Left colon (tissue), 2 donors: ENCODE data around the gene CYP26C1. TPM values are rescaled to one million over a fixed set of nuclear protein-coding genes. Genes with fewer than 3 reads are reported as not detected.
A peak's percentile ranks its signal among the peaks of the same experiment; 100 is the strongest.

Experiments used
- ATAC-seq: fragments of 200-7000 bp; cut with Tn5 transposase; one replicate; pipeline ENCODE4 v1.9.1; 2020; ENCODE audit warnings: mild to moderate bottlenecking, moderate library complexity
- DNase-seq, 2 donors: peaks; one replicate each; pipeline ENCODE4 v3.0.0-alpha.2; 2020
- intact Hi-C, 2 donors: fragments of 100-400 bp; cut with DNase I in 1 of 2; cut with micrococcal nuclease in 1 of 2; formaldehyde crosslinking; loops; one replicate each; pipeline versions ENCODE4 v1.11.2 to v1.14.0; 2022; cut with DNase I, micrococcal nuclease
- long read RNA-seq: library from polyadenylated mRNA; unstranded; transcript quantifications from one replicate; pipeline ENCODE4 v2.0.0, GENCODE V29; 2021
- total RNA-seq, 2 donors: library from RNA; stranded (reverse); fragmentation: NEBNext Ultra II Directional; extraction: Animal tissue kit (Norgen Biotek cat#: 25700); gene quantifications; one replicate each; pipeline ENCODE4 v1.2.1, GENCODE V29; 2021
- donor health status: DM: no; HTN: no; CAD: no.
- donor health status: DM: yes; HTN: yes; CAD: no.

The CYP26C1 gene
- under 1 TPM in 1 of 2 donors, not detected in 1; 0.14 TPM for total RNA-seq
- long read RNA-seq, result 0 reads

GRCh38 chr10:93059975-93060886, at the start of gene CYP26C1:
Gene CYP26C1, plus strand, starts transcription at chr10:93060798. Its CDS starts 466 bp downstream, at chr10:93061264.
- DNase-seq, result no peak
- ATAC-seq, result no peak
- intact Hi-C loops, result no loop called here

- intact Hi-C loops, result no loop called here
- no peak for DNase-seq
- ATAC-seq, result peak; percentile 82
Measured at GRCh38 chr10:93015722-93016121, 44.9 kb upstream of the CYP26C1 start.

- no peak for DNase-seq
- no peak for ATAC-seq
- intact Hi-C loops, result no loop called here
Measured at GRCh38 chr10:93023013-93023650, 37.5 kb upstream of the CYP26C1 start.

GRCh38 chr10:93026072-93026471, 34.5 kb upstream of the CYP26C1 start:
- ATAC-seq, result peak; percentile 75

GRCh38 chr10:93027508-93027907, 33.1 kb upstream of the CYP26C1 start:
- ATAC-seq (no peak), DNase-seq (no peak)
- intact Hi-C loops, result no loop called here

More at GRCh38 chr10:93026072-93026471, 34.5 kb upstream of the CYP26C1 start:
- DNase-seq, result no peak
- intact Hi-C loops, result no loop called here

GRCh38 chr10:93028883-93029282, 31.7 kb upstream of the CYP26C1 start:
- DNase-seq, result no peak
- ATAC-seq, result no peak
- intact Hi-C loops, result no loop called here

- intact Hi-C loops, result no loop called here
- DNase-seq (no peak), ATAC-seq (no peak)
Measured at GRCh38 chr10:93030409-93030808, 30.2 kb upstream of the CYP26C1 start.

- ATAC-seq (peak; percentile 35), DNase-seq (no peak)
- intact Hi-C loops, result no loop called here
Measured at GRCh38 chr10:93032105-93032808, 28.3 kb upstream of the CYP26C1 start.

GRCh38 chr10:93032809-93033137, 27.8 kb upstream of the CYP26C1 start:
- DNase-seq, result no peak
- intact Hi-C loops, result no loop called here
- peak; percentile 74 for ATAC-seq

GRCh38 chr10:93034426-93034825, 26.2 kb upstream of the CYP26C1 start:
- DNase-seq (no peak), ATAC-seq (no peak)
- intact Hi-C loops, result no loop called here

GRCh38 chr10:93039110-93039509, 21.5 kb upstream of the CYP26C1 start:
- intact Hi-C loops, result no loop called here
- no peak for ATAC-seq
- no peak for DNase-seq

- DNase-seq (no peak), ATAC-seq (peak; percentile 87)
- intact Hi-C loops, result no loop called here
Measured at GRCh38 chr10:93039721-93040120, 20.9 kb upstream of the CYP26C1 start.

GRCh38 chr10:93054486-93054885, 6.1 kb upstream of the CYP26C1 start:
- DNase-seq (no peak), ATAC-seq (no peak)
- intact Hi-C loops, result no loop called here

GRCh38 chr10:93058139-93058538, 2.5 kb upstream of the CYP26C1 start:
- intact Hi-C loops, result no loop called here
- ATAC-seq, result no peak
- no peak for DNase-seq

GRCh38 chr10:93060887-93061593, 442 bp downstream of the CYP26C1 start:
- intact Hi-C loops, result no loop called here
- DNase-seq (no peak), ATAC-seq (no peak)

GRCh38 chr10:93061594-93062513, 1.3 kb downstream of the CYP26C1 start:
- ATAC-seq (peak; percentile 62), DNase-seq (peak in 1 of 2 donors; percentile 19)
- intact Hi-C loops, result no loop called here

- ATAC-seq (peak; percentile 85), DNase-seq (peak in 1 of 2 donors; percentile 61)
- intact Hi-C loops, result no loop called here
Measured at GRCh38 chr10:93062514-93063143, 2.0 kb downstream of the CYP26C1 start.
